ENCODE results near the gene ZNF12. TPM values are rescaled to one million over a fixed set of nuclear protein-coding genes. Genes with fewer than 3 reads are reported as not detected.
A peak's percentile ranks its signal among the peaks of the same experiment; 100 is the strongest.
"Not testable (repeated sequence)": the region's sequence is repeated elsewhere in the genome, so short reads cannot be mapped to it uniquely, and the experiment has no call there.

The ZNF12 gene
- total RNA-seq: 10 to 100 TPM; 24.9 to 25.7 TPM

DNA sequence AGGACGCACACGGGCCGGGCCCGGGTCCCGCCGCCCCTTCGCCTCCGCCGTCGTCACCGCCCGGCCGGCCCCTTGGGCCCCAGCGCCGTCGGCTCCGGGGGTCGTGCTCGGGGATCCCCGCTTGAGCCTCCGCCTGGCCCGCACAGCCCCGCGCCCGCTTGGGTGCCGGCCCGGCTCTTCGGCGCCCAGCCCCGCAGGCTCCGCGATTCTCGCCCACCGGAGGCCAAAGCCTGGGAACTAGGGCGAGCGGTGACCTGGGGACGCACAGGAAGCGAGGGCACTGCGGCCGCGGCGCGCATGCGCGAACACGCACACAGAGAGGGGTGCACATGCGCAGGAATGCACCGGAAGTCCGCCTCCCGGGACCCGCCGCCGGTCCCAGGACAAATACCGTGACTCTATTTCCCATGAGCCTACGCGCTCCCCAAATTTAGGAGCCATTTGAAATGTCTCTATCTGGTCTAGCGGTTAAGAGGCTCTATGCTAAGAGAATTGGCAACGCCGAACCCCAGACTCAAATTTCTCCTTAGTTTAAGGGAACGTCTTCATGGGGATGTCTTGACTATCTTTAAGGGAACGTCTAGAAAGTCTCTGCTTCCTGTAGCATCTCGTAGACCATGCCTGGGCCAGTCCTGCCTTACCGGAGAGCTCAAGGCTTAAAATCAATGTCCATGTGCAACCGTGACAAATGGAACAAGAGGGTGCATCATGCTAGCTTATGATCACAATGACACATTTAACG lies at the start of gene ZNF12:
TSS of gene ZNF12 (minus strand) at position 282 of the 742 bp plus-strand sequence. CDS start 1,774 bp downstream, outside the sequence.
- peak within 1 kb of the TSS; percentile 90 for H3K27ac Mint-ChIP-seq
- H3K36me3 Mint-ChIP-seq (ENCODE audit: low read depth): peaks cover 41% of the 10 kb centered on the region
- POLR2A ChIA-PET: no interaction called here
- peak; percentile 94 for DNase-seq
- H3K9me3 Mint-ChIP-seq: peaks cover 28% of the 10 kb centered on the region
- H3K27me3 Mint-ChIP-seq: no peaks in the 10 kb centered on the region
- CTCF ChIA-PET: no interaction called here
- peak within 1 kb of the TSS; percentile 85 for H3K4me3 Mint-ChIP-seq
- peaks cover 38% of the 10 kb centered on the region for H3K4me1 Mint-ChIP-seq

DNA sequence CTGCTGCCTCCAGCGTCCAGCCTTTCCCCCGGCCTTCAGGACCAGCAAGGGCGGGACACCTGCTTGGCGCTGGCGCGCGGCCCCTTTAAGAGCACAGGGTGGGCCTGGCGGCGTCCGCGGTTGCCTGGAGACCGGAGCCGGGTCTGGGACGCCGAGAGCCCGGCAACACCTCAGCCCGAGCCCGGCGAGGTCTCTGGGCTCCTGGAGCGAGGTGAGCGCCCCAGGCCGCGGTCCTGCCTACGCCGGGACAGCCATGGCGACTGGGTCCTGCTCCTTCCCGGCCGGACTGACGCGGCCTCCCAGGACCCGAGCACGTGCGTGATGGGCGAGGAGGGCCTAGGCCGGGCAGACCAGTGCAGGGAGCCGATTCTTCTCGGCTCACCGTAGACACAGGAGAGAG lies 47.2 kb upstream of the ZNF12 start, which contains the start of gene RSPH10B2:
TSS of gene RSPH10B2 (plus strand) at position 140 of the 400 bp plus-strand sequence. CDS start 3,575 bp downstream, outside the sequence.
- H3K4me3 Mint-ChIP-seq; CTCF ChIA-PET; H3K36me3 Mint-ChIP-seq (ENCODE audit: low read depth); POLR2A ChIA-PET; H3K27me3 Mint-ChIP-seq; DNase-seq; H3K27ac Mint-ChIP-seq; H3K4me1 Mint-ChIP-seq; H3K9me3 Mint-ChIP-seq: not testable (repeated sequence)

- H3K4me3 Mint-ChIP-seq; H3K4me1 Mint-ChIP-seq; CTCF ChIA-PET; H3K9me3 Mint-ChIP-seq; POLR2A ChIA-PET; H3K27ac Mint-ChIP-seq; DNase-seq; H3K27me3 Mint-ChIP-seq; H3K36me3 Mint-ChIP-seq (ENCODE audit: low read depth): not testable (repeated sequence)
Measured at GRCh38 chr7:6750173-6750572, 43.4 kb upstream of the ZNF12 start.

DNA sequence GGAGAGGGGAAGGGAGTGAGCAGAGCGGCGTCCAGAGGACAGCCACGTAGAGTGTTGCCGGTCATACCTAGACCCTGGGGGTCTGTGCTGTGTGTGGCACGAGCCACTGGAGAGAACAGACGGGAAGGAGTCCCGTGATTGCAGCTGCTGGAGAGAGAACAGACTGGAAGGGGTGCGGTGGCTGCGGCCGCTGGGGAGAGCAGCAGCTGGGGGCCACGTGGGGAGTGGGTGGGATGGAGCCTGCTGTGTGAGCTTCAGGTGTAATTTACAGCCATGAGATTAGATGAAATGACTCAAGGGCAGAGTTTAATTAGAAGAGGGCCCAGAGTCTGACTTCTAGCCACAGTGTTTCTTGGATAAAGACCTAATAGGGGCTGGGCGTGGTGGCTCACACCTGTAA lies 42.6 kb upstream of the ZNF12 start:
- H3K27me3 Mint-ChIP-seq; H3K9me3 Mint-ChIP-seq; H3K36me3 Mint-ChIP-seq (ENCODE audit: low read depth); POLR2A ChIA-PET; H3K4me1 Mint-ChIP-seq; H3K4me3 Mint-ChIP-seq; H3K27ac Mint-ChIP-seq; DNase-seq; CTCF ChIA-PET: not testable (repeated sequence)

DNA sequence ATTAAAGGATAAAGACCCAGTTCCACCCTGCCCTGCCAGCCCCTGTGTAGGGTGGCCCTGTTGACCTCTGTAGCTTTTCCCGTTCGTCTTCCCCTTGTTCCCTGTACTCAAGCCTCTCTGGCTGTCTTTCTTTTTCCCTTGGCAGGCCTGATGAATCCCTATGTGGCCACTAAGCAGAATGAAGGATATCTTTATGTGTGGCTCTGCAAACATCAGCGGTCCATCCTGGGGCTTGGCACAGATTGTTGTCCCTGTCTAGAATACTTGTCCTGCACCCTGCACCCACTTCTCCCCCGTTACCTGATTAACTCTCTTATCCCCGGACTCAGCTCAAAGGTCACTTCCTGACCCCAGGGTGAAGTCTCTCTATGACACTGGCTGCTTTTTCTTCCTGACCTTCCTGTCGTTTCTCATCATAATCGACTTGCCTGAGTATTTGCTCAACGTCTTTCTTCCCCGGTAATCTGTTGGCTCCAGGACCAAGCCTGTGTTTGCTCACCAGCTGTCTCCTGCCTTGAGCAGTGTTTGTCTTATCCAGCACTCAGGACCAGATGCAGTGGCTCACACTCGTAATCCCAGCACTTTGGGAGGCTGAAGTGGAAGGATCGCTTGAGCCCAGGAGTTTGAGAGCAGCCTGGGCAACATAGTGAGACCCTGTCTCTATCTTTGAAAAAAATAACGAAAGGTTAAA lies 37.8 kb upstream of the ZNF12 start:
- H3K9me3 Mint-ChIP-seq, H3K27me3 Mint-ChIP-seq, H3K4me3 Mint-ChIP-seq, H3K4me1 Mint-ChIP-seq, H3K27ac Mint-ChIP-seq, DNase-seq, CTCF ChIA-PET, POLR2A ChIA-PET: not testable (repeated sequence)
- H3K36me3 Mint-ChIP-seq (ENCODE audit: low read depth): peaks cover 17% of the 10 kb centered on the region

DNA sequence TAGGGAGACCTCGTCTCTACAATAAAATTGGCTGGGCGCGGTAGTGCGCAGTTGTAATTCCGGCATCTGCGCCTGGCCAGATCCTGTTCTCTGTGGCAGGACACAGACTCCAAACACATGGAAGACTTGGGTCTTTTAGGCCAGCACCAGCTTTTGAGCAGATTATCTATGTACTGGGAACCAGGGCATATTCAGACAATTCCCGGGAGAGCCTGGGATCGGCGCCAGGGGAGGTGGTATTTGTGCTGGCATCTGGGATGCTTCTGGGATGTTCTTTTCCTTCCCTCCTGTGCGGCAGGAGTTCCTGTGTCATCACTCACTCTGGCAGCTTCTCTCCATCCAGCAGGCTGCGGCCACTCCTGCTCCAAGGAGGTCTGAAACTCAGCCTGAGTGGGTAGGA lies 31.7 kb upstream of the ZNF12 start:
- DNase-seq, H3K4me1 Mint-ChIP-seq, H3K27me3 Mint-ChIP-seq, H3K9me3 Mint-ChIP-seq, H3K27ac Mint-ChIP-seq, POLR2A ChIA-PET, H3K4me3 Mint-ChIP-seq: not testable (repeated sequence)
- peaks cover 53% of the 10 kb centered on the region for H3K36me3 Mint-ChIP-seq (ENCODE audit: low read depth)
- CTCF ChIA-PET: interaction anchor here (0.7 kb wide), 1 partner anchor 133 kb away, joined by 3 read pairs; no protein-coding TSS in a partner anchor

DNA sequence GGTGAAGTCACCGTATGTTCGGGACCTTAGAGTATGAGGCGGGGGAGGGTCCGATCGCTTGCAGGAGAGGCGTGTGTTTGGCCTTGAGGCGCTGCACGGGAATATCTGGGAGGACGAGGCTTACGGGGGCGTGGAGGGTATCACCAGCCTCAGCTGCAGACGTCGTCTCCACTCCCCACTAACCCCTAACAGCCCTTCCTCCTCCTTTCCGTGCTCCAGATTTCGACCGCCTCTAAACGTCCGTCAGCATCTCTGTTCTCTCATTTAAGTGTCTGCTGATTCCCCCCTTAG lies 23.5 kb upstream of the ZNF12 start:
- Mint-ChIP-seq H3K4me3 (peak overlapping the region; percentile 96), H3K4me1 (peaks cover 32% of the 10 kb centered on the region), H3K9me3 (peaks cover 4% of the 10 kb centered on the region), H3K27ac (peak overlapping the region; percentile 84), H3K36me3 (ENCODE audit: low read depth) (peaks cover 46% of the 10 kb centered on the region), H3K27me3 (peaks cover 2% of the 10 kb centered on the region)
- DNase-seq: no peak
- CTCF ChIA-PET: no interaction called here
- POLR2A ChIA-PET: no interaction called here

DNA sequence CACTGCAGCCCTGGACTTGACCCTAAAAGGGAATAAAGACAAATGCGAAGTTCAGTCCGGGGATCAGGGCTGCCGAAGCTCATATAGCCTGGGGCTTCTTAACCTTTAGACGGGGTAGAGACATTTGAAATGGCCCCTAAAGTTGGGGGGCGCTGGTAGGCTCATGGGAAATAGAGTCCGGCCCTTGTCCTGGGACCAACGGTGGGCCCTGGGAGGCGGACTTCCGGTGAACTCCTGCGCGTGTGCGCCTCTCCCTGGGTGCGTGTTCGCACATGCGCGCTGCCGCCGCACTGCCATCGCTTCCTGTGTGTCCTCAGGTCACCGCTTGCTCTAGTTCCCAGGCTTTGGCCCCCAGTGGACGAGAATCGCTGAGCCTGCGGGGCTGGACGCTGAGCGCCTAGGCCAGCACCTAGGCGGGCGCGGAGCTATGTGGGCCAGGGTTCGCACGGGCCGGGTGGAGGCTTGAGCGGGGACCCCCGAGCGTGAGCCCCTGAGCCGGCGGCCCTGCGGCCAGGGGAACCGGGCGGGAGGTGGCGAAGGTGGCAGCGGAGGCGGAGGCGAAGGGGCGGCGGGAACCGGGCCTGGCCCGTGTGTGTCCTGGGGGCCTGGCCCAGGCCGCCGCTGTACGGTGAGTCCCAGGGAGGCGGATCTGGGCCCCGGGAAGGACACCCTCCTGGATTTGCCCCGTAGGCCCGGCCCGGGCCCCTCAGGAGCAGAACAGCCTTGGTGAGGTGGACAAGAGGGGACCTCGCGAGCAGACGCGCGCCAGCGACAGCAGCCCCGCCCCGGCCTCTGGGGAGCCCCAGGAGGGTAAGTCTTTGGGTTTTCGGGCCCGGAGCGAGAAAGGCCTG lies 23.0 kb upstream of the ZNF12 start:
- H3K4me1 Mint-ChIP-seq: peaks cover 33% of the 10 kb centered on the region
- peaks cover 2% of the 10 kb centered on the region for H3K27me3 Mint-ChIP-seq
- peak overlapping the region; percentile 96 for H3K4me3 Mint-ChIP-seq
- peaks cover 41% of the 10 kb centered on the region for H3K36me3 Mint-ChIP-seq (ENCODE audit: low read depth)
- ChIA-PET POLR2A (no interaction called here), CTCF (no interaction called here)
- peak overlapping the region; percentile 84 for H3K27ac Mint-ChIP-seq
- H3K9me3 Mint-ChIP-seq: peaks cover 4% of the 10 kb centered on the region
- peak; percentile 85 for DNase-seq

DNA sequence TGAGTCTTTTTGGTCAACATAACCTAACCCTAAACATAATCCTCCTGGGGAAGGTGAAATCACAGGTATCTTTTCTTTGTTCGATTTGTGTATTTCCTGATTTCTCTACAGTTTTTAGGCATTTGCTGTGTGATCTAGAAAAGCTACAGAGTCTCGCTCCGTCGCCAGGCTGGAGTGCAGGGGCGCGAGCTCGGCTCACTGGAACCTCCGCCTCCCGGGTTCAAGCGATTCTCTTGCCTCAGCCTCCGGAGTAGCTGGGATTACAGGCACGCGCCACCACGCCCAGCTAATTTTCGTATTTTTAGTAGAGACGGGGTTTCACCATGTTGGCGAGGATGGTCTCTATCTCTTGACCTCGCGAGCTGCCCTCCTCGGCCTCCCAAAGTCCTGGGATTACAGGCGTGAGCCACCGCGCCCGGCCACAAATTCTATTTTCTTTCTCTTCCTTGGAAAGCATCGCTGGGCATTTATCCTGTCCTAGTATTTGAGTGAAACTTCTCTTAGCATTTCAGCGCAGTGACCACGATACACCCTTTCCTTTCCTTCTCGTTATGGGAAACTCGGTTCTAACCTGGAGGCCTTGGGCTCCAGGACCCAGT lies 22.2 kb upstream of the ZNF12 start:
- Mint-ChIP-seq H3K4me3 (peak overlapping the region; percentile 96), H3K27ac (peak overlapping the region; percentile 84), H3K4me1 (peaks cover 33% of the 10 kb centered on the region), H3K36me3 (ENCODE audit: low read depth) (peaks cover 36% of the 10 kb centered on the region)
- CTCF ChIA-PET, POLR2A ChIA-PET, H3K9me3 Mint-ChIP-seq, DNase-seq, H3K27me3 Mint-ChIP-seq: not testable (repeated sequence)

- Mint-ChIP-seq H3K27ac (no peak overlapping the region), H3K9me3 (peaks cover 4% of the 10 kb centered on the region), H3K36me3 (ENCODE audit: low read depth) (peaks cover 24% of the 10 kb centered on the region), H3K4me1 (peaks cover 27% of the 10 kb centered on the region), H3K27me3 (peaks cover 5% of the 10 kb centered on the region), H3K4me3 (no peak overlapping the region)
- DNase-seq: no peak
- POLR2A ChIA-PET: no interaction called here
- CTCF ChIA-PET: no interaction called here
Measured at GRCh38 chr7:6727663-6728062, 20.9 kb upstream of the ZNF12 start.

GRCh38 chr7:6726341-6726740 lies 19.6 kb upstream of the ZNF12 start:
- H3K9me3 Mint-ChIP-seq, DNase-seq, H3K27ac Mint-ChIP-seq, POLR2A ChIA-PET, H3K27me3 Mint-ChIP-seq, H3K4me3 Mint-ChIP-seq: not testable (repeated sequence)
- Mint-ChIP-seq H3K4me1 (peaks cover 23% of the 10 kb centered on the region), H3K36me3 (ENCODE audit: low read depth) (peaks cover 16% of the 10 kb centered on the region)
- CTCF ChIA-PET: interaction anchor here (0.6 kb wide), 2 partner anchors 133 to 230 kb away, joined by 3 to 4 read pairs; no protein-coding TSS in a partner anchor

DNA sequence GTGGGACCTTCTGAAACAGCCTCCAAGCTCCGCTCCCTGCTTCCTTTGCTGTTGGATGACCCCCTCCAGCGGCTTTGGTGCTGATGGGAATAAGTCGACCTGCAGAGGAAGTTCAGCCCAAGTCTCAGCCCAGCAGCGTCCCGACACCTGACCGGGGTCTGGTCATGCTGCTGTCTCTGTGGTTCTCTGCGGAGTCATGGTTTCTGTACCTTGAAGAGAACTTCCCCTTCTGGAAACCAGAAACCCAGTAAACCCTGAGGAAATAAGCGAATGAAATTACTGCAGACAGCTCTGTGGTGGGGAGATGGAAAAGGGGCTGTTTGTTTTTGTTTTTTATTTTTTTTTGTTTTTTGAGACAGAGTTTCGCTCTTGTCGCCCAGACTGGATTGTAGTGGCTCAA lies 18.3 kb upstream of the ZNF12 start:
- Mint-ChIP-seq H3K27ac (no peak overlapping the region), H3K4me3 (no peak overlapping the region), H3K36me3 (ENCODE audit: low read depth) (peaks cover 7% of the 10 kb centered on the region), H3K4me1 (peaks cover 11% of the 10 kb centered on the region), H3K27me3 (peaks cover 7% of the 10 kb centered on the region), H3K9me3 (peaks cover 4% of the 10 kb centered on the region)
- ChIA-PET POLR2A (no interaction called here), CTCF (interaction anchor here (0.6 kb wide), 1 partner anchor 245 kb away, joined by 3 read pairs; no protein-coding TSS in a partner anchor)
- DNase-seq: no peak

DNA sequence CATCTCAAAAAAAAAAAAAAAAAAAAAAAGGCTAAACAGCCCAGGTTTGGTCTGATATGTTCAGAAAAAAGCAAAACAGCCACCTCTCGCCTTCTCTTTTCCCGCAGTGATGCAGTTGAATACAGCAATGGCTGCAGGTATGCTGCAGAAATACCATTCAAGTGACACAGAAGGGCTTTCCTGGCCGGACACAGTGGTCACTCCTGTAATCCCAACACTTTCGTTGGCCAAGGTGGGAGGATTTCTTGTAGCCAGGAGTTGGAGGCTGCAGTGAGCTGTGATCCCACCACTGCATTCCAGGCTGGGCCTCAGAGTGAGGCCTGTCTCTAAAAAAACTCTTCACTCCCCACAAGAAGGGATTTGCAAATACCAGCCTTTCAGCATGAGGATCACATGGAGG lies 17.6 kb upstream of the ZNF12 start:
- H3K4me1 Mint-ChIP-seq; DNase-seq; H3K4me3 Mint-ChIP-seq; CTCF ChIA-PET; POLR2A ChIA-PET; H3K27ac Mint-ChIP-seq; H3K9me3 Mint-ChIP-seq; H3K27me3 Mint-ChIP-seq; H3K36me3 Mint-ChIP-seq (ENCODE audit: low read depth): not testable (repeated sequence)
